GM15510 (cell line): ENCODE results near the gene HAUS8.

Experiments used
- POLR2A ChIP-seq: IDR thresholded peaks from 3 replicates; pipeline ENCODE4 v1.6.1; 2011; ENCODE audit warnings: borderline replicate concordance; ENCODE audit not compliant: insufficient read length; ENCODE audit errors: extremely low read depth

The HAUS8 gene

GRCh38 chr19:17107546-17108452 lies 32.5 kb upstream of the HAUS8 start:
- no peak for TF ChIP-seq POLR2A

GRCh38 chr19:17105556-17105955 lies 30.3 kb upstream of the HAUS8 start:
- TF ChIP-seq POLR2A, result no peak

- TF ChIP-seq POLR2A, result no peak
Observed at GRCh38 chr19:17104679-17105078, 29.4 kb upstream of the HAUS8 start.

GRCh38 chr19:17103177-17103576 lies 27.9 kb upstream of the HAUS8 start:
- TF ChIP-seq POLR2A, result no peak

GRCh38 chr19:17101686-17102628 lies 26.7 kb upstream of the HAUS8 start:
- no peak for TF ChIP-seq POLR2A

- TF ChIP-seq POLR2A, result no peak
Observed at GRCh38 chr19:17098326-17098725, 23.1 kb upstream of the HAUS8 start.

- TF ChIP-seq POLR2A, result no peak
Observed at GRCh38 chr19:17097593-17098126, 22.4 kb upstream of the HAUS8 start.

- no peak for TF ChIP-seq POLR2A
Observed at GRCh38 chr19:17095141-17095919, 20.1 kb upstream of the HAUS8 start.

GRCh38 chr19:17092696-17093095 lies 17.4 kb upstream of the HAUS8 start:
- TF ChIP-seq POLR2A, result no peak

- TF ChIP-seq POLR2A, result no peak
Observed at GRCh38 chr19:17091758-17092333, 16.6 kb upstream of the HAUS8 start.

DNA sequence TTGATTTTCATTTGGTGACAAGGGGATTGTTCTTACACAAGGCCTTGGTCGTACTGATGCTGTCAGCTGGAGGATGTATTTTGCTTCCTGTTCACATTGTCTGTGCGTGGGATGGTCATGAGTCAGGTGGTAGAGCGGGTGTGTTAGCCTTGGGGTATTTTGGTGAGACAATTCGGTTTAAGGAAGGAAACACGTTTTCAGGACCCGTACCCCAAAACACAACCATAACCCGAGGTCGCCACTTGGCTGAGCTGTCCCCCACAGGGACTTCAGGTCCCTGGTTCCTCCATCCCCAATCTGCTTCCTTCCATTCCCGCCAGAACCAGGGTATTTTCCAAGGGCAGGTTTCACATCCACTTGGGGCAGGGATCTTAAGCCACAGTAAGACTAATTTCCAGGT lies 15.3 kb upstream of the HAUS8 start:
- TF ChIP-seq POLR2A, result no peak

DNA sequence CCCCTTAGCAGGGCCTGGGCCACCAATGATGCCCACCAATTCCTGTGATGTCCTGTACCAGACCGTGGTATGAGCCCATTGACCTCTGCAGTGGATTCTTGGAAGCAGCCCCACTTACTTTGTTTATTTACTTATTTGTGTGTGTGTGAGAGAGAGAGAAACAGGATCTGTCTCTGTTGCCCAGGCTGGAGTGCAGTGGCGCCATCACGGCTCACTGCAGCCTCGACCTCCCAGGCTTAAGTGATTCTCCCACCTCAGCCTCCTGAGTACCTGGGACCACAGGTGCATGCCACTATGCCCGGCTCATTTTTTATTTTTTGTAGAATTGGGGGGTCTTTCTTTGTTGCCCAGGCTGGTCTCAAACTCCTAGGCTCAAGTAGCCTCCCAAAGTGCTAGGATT lies 13.3 kb upstream of the HAUS8 start:
- no peak for TF ChIP-seq POLR2A

- no peak for TF ChIP-seq POLR2A
Observed at GRCh38 chr19:17086834-17087233, 11.6 kb upstream of the HAUS8 start.

DNA sequence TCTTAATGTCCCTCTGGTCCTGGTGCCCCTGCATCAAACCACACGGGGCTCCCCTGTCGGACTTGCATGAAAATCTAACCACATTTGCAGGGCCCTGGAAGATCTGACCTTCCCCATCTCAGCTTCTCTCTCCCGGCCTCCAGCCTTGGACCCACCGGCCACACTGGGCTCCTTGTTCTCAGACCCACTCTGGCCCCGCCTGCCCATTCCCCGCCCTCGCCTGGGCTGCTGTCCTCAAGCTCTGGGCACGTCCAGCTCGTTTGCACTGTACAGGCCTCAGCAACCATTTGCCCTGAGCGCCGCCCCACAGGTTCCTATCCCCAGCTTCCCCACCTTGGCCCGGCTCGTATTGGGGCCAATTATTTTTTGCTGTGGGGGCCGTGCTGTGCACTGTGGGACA lies 10.9 kb upstream of the HAUS8 start:
- no peak for TF ChIP-seq POLR2A
